H1 (cell line): Measurements from ENCODE around the gene KRTAP4-2. TPM values are rescaled to one million over a fixed set of nuclear protein-coding genes. Genes with fewer than 3 reads are reported as not detected.
A peak's percentile ranks its signal among the peaks of the same experiment; 100 is the strongest.

Source experiments
- CTCF ChIA-PET: fragments of 300-600 bp; sonication (Branson Sonifier 250); formaldehyde crosslinking; loops from one replicate; lab custom pipeline; 2021; ENCODE audit not compliant: partially characterized antibody; lab: Charles Lee
- POLR2A ChIA-PET: fragments of 300-600 bp; sonication (Branson Sonifier 250); formaldehyde crosslinking; loops from one replicate; lab custom pipeline; 2021; ENCODE audit warnings: inconsistent platforms; ENCODE audit not compliant: partially characterized antibody; lab: Charles Lee
- DNase-seq, 2 experiments: peaks; one replicate each; pipeline versions ENCODE4 v3.0.0 to v3.0.0-alpha.2; 2010 to 2022; ENCODE audit warnings: low spot score in 2 of 2, low read depth in 1 of 2, mixed read lengths in 1 of 2
- FAIRE-seq: peaks from 2 replicates; lab custom pipeline; 2011; peaks lifted over from hg19 to GRCh38; lab: Jason Lieb, UNC
- H2AFZ ChIP-seq: 2 replicates; pipeline ENCODE4 v1.8.1; 2012; ENCODE audit warnings: low read length, inconsistent platforms
- H2AK5ac ChIP-seq: 2 replicates; pipeline ENCODE4 v1.6.1; 2013; ENCODE audit warnings: low read depth, low read length
- H2BK120ac ChIP-seq: replicated peaks from 2 replicates; pipeline ENCODE3; 2013; ENCODE audit warnings: low read depth, low read length, inconsistent platforms
- H2BK12ac ChIP-seq: 2 replicates; pipeline ENCODE4 v1.6.1; 2013; ENCODE audit warnings: low read depth, low read length
- H2BK15ac ChIP-seq: 2 replicates; pipeline ENCODE4 v1.6.1; 2013; ENCODE audit warnings: low read length
- H2BK20ac ChIP-seq: 2 replicates; pipeline ENCODE4 v1.6.1; 2013; ENCODE audit warnings: low read length
- H2BK5ac ChIP-seq: 2 replicates; pipeline ENCODE4 v1.6.1; 2013; ENCODE audit warnings: low read depth, low read length
- H3K14ac ChIP-seq: 2 replicates; pipeline ENCODE4 v1.6.1; 2013; ENCODE audit warnings: inconsistent platforms; ENCODE audit not compliant: insufficient read length
- H3K18ac ChIP-seq: 2 replicates; pipeline ENCODE4 v1.6.1; 2013; ENCODE audit warnings: low read length; ENCODE audit errors: extremely low read depth
- H3K23ac ChIP-seq: 2 replicates; pipeline ENCODE4 v1.6.1; 2013; ENCODE audit warnings: inconsistent platforms; ENCODE audit not compliant: insufficient read length
- H3K23me2 ChIP-seq: 2 replicates; pipeline ENCODE4 v1.6.1; 2013; ENCODE audit warnings: low read depth, low read length
- H3K27ac ChIP-seq: 2 replicates; pipeline ENCODE4 v1.6.1; 2011; ENCODE audit warnings: low read depth, low read length, inconsistent platforms
- H3K27me3 ChIP-seq, 4 experiments: replicated peaks in 1 of 4; 1 replicate in 1 of 4; 2 replicates in 3 of 4; pipeline versions ENCODE4 v1.6.1 to v1.8.1; 2011 to 2013; ENCODE audit warnings: low read length in 3 of 4, mild to moderate bottlenecking in 3 of 4, inconsistent platforms in 2 of 4, mixed read lengths in 2 of 4, moderate library complexity in 1 of 4; ENCODE audit not compliant: control insufficient read depth in 3 of 4, insufficient read depth in 3 of 4; ENCODE audit errors: extremely low read depth in 1 of 4
- H3K36me3 ChIP-seq, 4 experiments: 2 replicates each; pipeline versions ENCODE4 v1.6.1 to v1.8.1; 2011 to 2013; ENCODE audit warnings: mild to moderate bottlenecking in 4 of 4, low read length in 3 of 4, moderate library complexity in 2 of 4, control low read depth in 1 of 4, inconsistent platforms in 1 of 4; ENCODE audit not compliant: insufficient read depth in 4 of 4, control insufficient read depth in 2 of 4
- H3K4ac ChIP-seq: replicated peaks from 2 replicates; pipeline ENCODE3; 2013; ENCODE audit warnings: low read length, low read depth, mixed read lengths, inconsistent platforms; ENCODE audit not compliant: insufficient read length
- H3K4me1 ChIP-seq, 4 experiments: replicated peaks in 1 of 4; 1 replicate in 1 of 4; 2 replicates in 3 of 4; pipeline versions ENCODE4 v1.6.1 to v1.8.1; 2011 to 2013; ENCODE audit warnings: low read length in 3 of 4, inconsistent platforms in 2 of 4, mixed read lengths in 1 of 4; ENCODE audit not compliant: insufficient read depth in 4 of 4, control insufficient read depth in 3 of 4
- H3K4me2 ChIP-seq, 2 experiments: 2 replicates each; pipeline versions ENCODE4 v1.6.1 to v1.8.1; 2011 to 2013; ENCODE audit warnings: low read depth in 2 of 2, low read length in 2 of 2, control low read depth in 1 of 2, inconsistent platforms in 1 of 2, mild to moderate bottlenecking in 1 of 2; ENCODE audit not compliant: insufficient read depth in 1 of 2
- H3K4me3 ChIP-seq, 4 experiments: fragments of 200-600, 300-600 bp in 1 of 4; sonication (generic), shearing (Covaris generic), sonication (Bioruptor Twin) in 1 of 4; 2 replicates each; pipeline versions ENCODE4 v1.5.1 to v1.8.1; 2011 to 2016; ENCODE audit warnings: low read length in 4 of 4, low read depth in 3 of 4, control low read depth in 2 of 4, inconsistent platforms in 2 of 4, mild to moderate bottlenecking in 2 of 4, mixed read lengths in 1 of 4, moderate library complexity in 1 of 4; ENCODE audit not compliant: insufficient read depth in 2 of 4; ENCODE audit errors: extremely low read depth in 1 of 4
- H3K56ac ChIP-seq: replicated peaks from 2 replicates; pipeline ENCODE3; 2013; ENCODE audit warnings: low read depth, mild to moderate bottlenecking, mixed read lengths, low read length, inconsistent platforms; ENCODE audit not compliant: insufficient read length
- H3K79me1 ChIP-seq: 2 replicates; pipeline ENCODE4 v1.6.1; 2013; ENCODE audit warnings: low read depth, low read length, control low read depth
- H3K79me2 ChIP-seq, 2 experiments: 2 replicates each; pipeline versions ENCODE4 v1.6.1 to v1.8.1; 2012 to 2013; ENCODE audit warnings: low read length in 2 of 2, mild to moderate bottlenecking in 2 of 2, inconsistent platforms in 1 of 2; ENCODE audit not compliant: insufficient read depth in 2 of 2, control insufficient read depth in 1 of 2
- H3K9ac ChIP-seq, 4 experiments: replicated peaks in 1 of 4; 1 replicate in 1 of 4; 2 replicates in 3 of 4; pipeline versions ENCODE4 v1.6.1 to v1.8.1; 2011 to 2013; ENCODE audit warnings: low read depth in 3 of 4, low read length in 3 of 4, control low read depth in 2 of 4, mild to moderate bottlenecking in 2 of 4, moderate library complexity in 2 of 4, inconsistent platforms in 1 of 4; ENCODE audit errors: extremely low read depth in 1 of 4
- H3K9me3 ChIP-seq, 2 experiments: 2 replicates each; pipeline versions ENCODE4 v1.6.1 to v1.8.1; 2012 to 2013; ENCODE audit warnings: mild to moderate bottlenecking in 2 of 2, moderate library complexity in 2 of 2, control low read depth in 1 of 2, inconsistent platforms in 1 of 2, low read depth in 1 of 2, low read length in 1 of 2, mixed read lengths in 1 of 2; ENCODE audit not compliant: insufficient read depth in 2 of 2
- H4K20me1 ChIP-seq, 2 experiments: replicated peaks in 1 of 2; 2 replicates each; pipeline versions ENCODE3 to v1.8.1; 2011 to 2013; ENCODE audit warnings: inconsistent platforms in 2 of 2, low read length in 2 of 2, mild to moderate bottlenecking in 1 of 2; ENCODE audit not compliant: insufficient read depth in 2 of 2, control insufficient read depth in 1 of 2
- H4K5ac ChIP-seq: 2 replicates; pipeline ENCODE4 v1.6.1; 2013; ENCODE audit warnings: low read length, low read depth, mixed read lengths, inconsistent platforms; ENCODE audit not compliant: insufficient read length
- H4K8ac ChIP-seq: 2 replicates; pipeline ENCODE4 v1.8.0; 2013; ENCODE audit warnings: mild to moderate bottlenecking, moderate library complexity, low read length, inconsistent platforms; ENCODE audit not compliant: insufficient read depth; ENCODE audit errors: extremely low read depth
- H4K91ac ChIP-seq: replicated peaks from 2 replicates; pipeline ENCODE3; 2013; ENCODE audit warnings: low read length, mixed read lengths, inconsistent platforms; ENCODE audit not compliant: insufficient read length
- BCL11A ChIP-seq, 2 experiments: IDR thresholded peaks; one replicate each; pipeline ENCODE4 v1.6.1; 2011; ENCODE audit warnings: low read depth in 2 of 2, low read length in 2 of 2, mild to moderate bottlenecking in 2 of 2
- CREB1 ChIP-seq: IDR thresholded peaks from 2 replicates; pipeline ENCODE4 v1.6.1; 2012; ENCODE audit warnings: inconsistent platforms
- FOSL1 ChIP-seq: IDR thresholded peaks from 2 replicates; pipeline ENCODE4 v1.6.1; 2011; ENCODE audit warnings: mild to moderate bottlenecking, low read depth, low read length, moderate library complexity; ENCODE audit not compliant: insufficient read depth
- JUN ChIP-seq: IDR thresholded peaks from 2 replicates; pipeline ENCODE4 v1.6.1; 2011; ENCODE audit warnings: low read depth, mild to moderate bottlenecking, improper control_type of control experiment, low read length
- JUND ChIP-seq: IDR thresholded peaks from 2 replicates; pipeline ENCODE4 v1.6.1; 2011; ENCODE audit warnings: mild to moderate bottlenecking, improper control_type of control experiment, low read length
- POLR2A ChIP-seq, 2 experiments: IDR thresholded peaks; 1 replicate in 1 of 2; 2 replicates in 1 of 2; pipeline ENCODE4 v1.6.1; 2011; ENCODE audit warnings: low read depth in 2 of 2, low read length in 2 of 2, mild to moderate bottlenecking in 2 of 2; ENCODE audit errors: control extremely low read depth in 1 of 2
- POLR2AphosphoS5 ChIP-seq: IDR thresholded peaks from 2 replicates; pipeline ENCODE4 v1.6.1; 2011; ENCODE audit warnings: low read depth, low read length
- RFX5 ChIP-seq: IDR thresholded peaks from 2 replicates; pipeline ENCODE4 v1.6.1; 2011; ENCODE audit warnings: low read depth, low read length, improper control_type of control experiment, borderline replicate concordance
- SAP30 ChIP-seq: fragments of 300-600 bp; sonication (generic); IDR thresholded peaks from 2 replicates; pipeline ENCODE4 v1.7.1; 2012; ENCODE audit warnings: low read length, moderate library complexity, mild to moderate bottlenecking, inconsistent platforms; ENCODE audit not compliant: insufficient read depth, insufficient replicate concordance
- SIX5 ChIP-seq: IDR thresholded peaks from 2 replicates; pipeline ENCODE4 v1.6.1; 2011; ENCODE audit warnings: mild to moderate bottlenecking, low read depth, low read length
- SP1 ChIP-seq: IDR thresholded peaks from 2 replicates; pipeline ENCODE4 v1.6.1; 2011; ENCODE audit warnings: low read depth, low read length
- SUZ12 ChIP-seq: fragments of 200-600 bp; sonication (generic); IDR thresholded peaks from 2 replicates; pipeline ENCODE4 v1.6.1; 2012; ENCODE audit warnings: mild to moderate bottlenecking, inconsistent platforms, low read length, moderate library complexity, mixed read lengths
- TEAD4 ChIP-seq: IDR thresholded peaks from 2 replicates; pipeline ENCODE4 v1.6.1; 2012; ENCODE audit warnings: low read depth, low read length, inconsistent platforms, mixed read lengths
- WGBS, 2 experiments: shearing (Covaris generic) in 1 of 2; methylation state at CpG; one replicate each; pipeline versions ENCODE4 v1.1.6 to v1.1.7; 2013 to 2015; ENCODE audit warnings: low lambda C conversion rate in 2 of 2, mixed read lengths in 2 of 2, inconsistent platforms in 1 of 2, low coverage in 1 of 2, missing lambda C conversion rate in 1 of 2; ENCODE audit not compliant: insufficient replicate concordance in 2 of 2, insufficient coverage in 1 of 2, insufficient read length in 1 of 2; ENCODE audit errors: extremely low coverage in 1 of 2, missing lambda C conversion rate in 1 of 2; 5-methylcytosine and 5-hydroxymethylcytosine counted together
- polyA plus RNA-seq, 7 experiments: library from polyadenylated mRNA; depleted of rRNA in 3 of 7; stranded (reverse) in 5 of 7; unstranded in 2 of 7; fragments of >200 nt in 5 of 7; fragments of 200-250 nt in 2 of 7; gene quantifications; 1 replicate in 5 of 7; 2 replicates in 1 of 7; 4 replicates in 1 of 7; pipeline versions ENCODE4 v1.2.1 to v1.2.3, GENCODE V29; 2011 to 2013; ENCODE audit warnings: missing spikeins in 2 of 7, mixed read lengths in 2 of 7
- total RNA-seq: library from RNA; stranded (reverse); fragmentation: NEBNext Ultra II Directional; extraction: Animal tissue kit (Norgen Biotek cat#: 25700); gene quantifications from 2 replicates; pipeline ENCODE4 v1.2.1, GENCODE V29; 2021
- TF ChIP-seq, protein P1 (sequence below), 3 experiments: IDR thresholded peaks; 1 replicate in 2 of 3; 2 replicates in 1 of 3; pipeline versions ENCODE4 v1.5.1 to v1.6.1; 2011; ENCODE audit warnings: low read length in 3 of 3, mild to moderate bottlenecking in 3 of 3, inconsistent platforms in 2 of 3, low read depth in 1 of 3, moderate library complexity in 1 of 3; ENCODE audit not compliant: insufficient read depth in 1 of 3; ENCODE audit errors: control extremely low read depth in 1 of 3

The KRTAP4-2 gene
- total and polyA plus RNA-seq, 2 of the 8 experiments (the other 6 are each of a cell fraction or from before 2014, with no cell fraction given): not detected

- no peaks in the 10 kb centered on the region; a peak in 1 of 4 replicates for H3K9me3 ChIP-seq
- no peak overlapping the region for H3K9ac ChIP-seq
- H2BK20ac ChIP-seq: no peak overlapping the region
- H4K20me1 ChIP-seq: no peaks in the 10 kb centered on the region
- no peak overlapping the region for H3K23ac ChIP-seq
- H2BK5ac ChIP-seq: no peak overlapping the region
- no peak overlapping the region for H2BK120ac ChIP-seq
- H4K91ac ChIP-seq: no peak overlapping the region
- H2AK5ac ChIP-seq: no peak overlapping the region
- no peak overlapping the region for H3K4me2 ChIP-seq
- H3K23me2 ChIP-seq: no peaks in the 10 kb centered on the region
- no peak overlapping the region for H4K5ac ChIP-seq
- FAIRE-seq (no peak), DNase-seq (no peak)
- H3K14ac ChIP-seq: no peak overlapping the region
- H2AFZ ChIP-seq: 0 out of 2 replicates have a peak overlapping the region, but pooled peaks have one; percentile 30
- H3K4me3 ChIP-seq: no peak overlapping the region
- no peak overlapping the region for H3K18ac ChIP-seq
- ChIA-PET CTCF (no interaction called here), POLR2A (no interaction called here)
- H3K4ac ChIP-seq: no peak overlapping the region
- H2BK15ac ChIP-seq: no peak overlapping the region
- no peaks in the 10 kb centered on the region for H3K4me1 ChIP-seq
- H3K79me2 ChIP-seq: no peaks in the 10 kb centered on the region
- no peaks in the 10 kb centered on the region for H3K27me3 ChIP-seq
- H4K8ac ChIP-seq: no peak overlapping the region
- 87% methylated on average over 2 of the region's 2 CpGs; no CpG with 5 or more reads in 1 of the 2 experiments for WGBS, 2 experiments
- no peak overlapping the region for H3K27ac ChIP-seq
- H3K36me3 ChIP-seq: no peaks in the 10 kb centered on the region
- no peak overlapping the region for H3K56ac ChIP-seq
- no peak overlapping the region for H2BK12ac ChIP-seq
- no peaks in the 10 kb centered on the region for H3K79me1 ChIP-seq
- TF ChIP-seq JUN (no peak), CREB1 (no peak), POLR2AphosphoS5 (no peak), SAP30 (no peak), SIX5 (no peak), SP1 (no peak), BCL11A (IDR thresholded peaks at IDR 0.05; ENCODE audit: low read depth in 2 of 2, low read length in 2 of 2) (no peak), JUND (no peak), FOSL1 (no peak), TEAD4 (no peak), RFX5 (no peak), SUZ12 (no peak), POLR2A (IDR thresholded peaks at IDR 0.05; ENCODE audit: control extremely low read depth in 1 of 2, low read depth in 2 of 2, low read length in 2 of 2) (no peak)
- TF ChIP-seq, protein P1, sequence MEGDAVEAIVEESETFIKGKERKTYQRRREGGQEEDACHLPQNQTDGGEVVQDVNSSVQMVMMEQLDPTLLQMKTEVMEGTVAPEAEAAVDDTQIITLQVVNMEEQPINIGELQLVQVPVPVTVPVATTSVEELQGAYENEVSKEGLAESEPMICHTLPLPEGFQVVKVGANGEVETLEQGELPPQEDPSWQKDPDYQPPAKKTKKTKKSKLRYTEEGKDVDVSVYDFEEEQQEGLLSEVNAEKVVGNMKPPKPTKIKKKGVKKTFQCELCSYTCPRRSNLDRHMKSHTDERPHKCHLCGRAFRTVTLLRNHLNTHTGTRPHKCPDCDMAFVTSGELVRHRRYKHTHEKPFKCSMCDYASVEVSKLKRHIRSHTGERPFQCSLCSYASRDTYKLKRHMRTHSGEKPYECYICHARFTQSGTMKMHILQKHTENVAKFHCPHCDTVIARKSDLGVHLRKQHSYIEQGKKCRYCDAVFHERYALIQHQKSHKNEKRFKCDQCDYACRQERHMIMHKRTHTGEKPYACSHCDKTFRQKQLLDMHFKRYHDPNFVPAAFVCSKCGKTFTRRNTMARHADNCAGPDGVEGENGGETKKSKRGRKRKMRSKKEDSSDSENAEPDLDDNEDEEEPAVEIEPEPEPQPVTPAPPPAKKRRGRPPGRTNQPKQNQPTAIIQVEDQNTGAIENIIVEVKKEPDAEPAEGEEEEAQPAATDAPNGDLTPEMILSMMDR (IDR thresholded peaks at IDR 0.05; ENCODE audit: control extremely low read depth in 1 of 3, insufficient read depth in 1 of 3, low read depth in 1 of 3, low read length in 3 of 3): no peak
Measured at GRCh38 chr17:41171886-41172285, 6.1 kb downstream of the KRTAP4-2 start.
